GM21528 (cell line): ENCODE data around the gene GRIP2.
"Not testable (repeated sequence)": the region's sequence is repeated elsewhere in the genome, so short reads cannot be mapped to it uniquely, and the experiment has no call there.

ENCODE experiments used
- ATAC-seq: cut with Tn5 transposase; IDR thresholded peaks from one replicate; pipeline ENCODE4 v1.9.1; 2021; ENCODE audit warnings: mild to moderate bottlenecking, moderate library complexity; ENCODE audit not compliant: unreplicated experiment, low FRiP score

The GRIP2 gene

GRCh38 chr3:14522768-14523167, 17.4 kb downstream of the GRIP2 start:
- ATAC-seq: no peak

GRCh38 chr3:14522129-14522691, 17.9 kb downstream of the GRIP2 start:
- no peak for ATAC-seq

- ATAC-seq: no peak
Observed at GRCh38 chr3:14521611-14522010, 18.5 kb downstream of the GRIP2 start.

GRCh38 chr3:14520967-14521366, 19.2 kb downstream of the GRIP2 start:
- ATAC-seq: no peak

- ATAC-seq: no peak
Observed at GRCh38 chr3:14520149-14520548, 20.0 kb downstream of the GRIP2 start.

- no peak for ATAC-seq
Observed at GRCh38 chr3:14519406-14519805, 20.7 kb downstream of the GRIP2 start.

GRCh38 chr3:14518893-14519292, 21.2 kb downstream of the GRIP2 start:
- no peak for ATAC-seq

- ATAC-seq: no peak
Observed at GRCh38 chr3:14518432-14518802, 21.7 kb downstream of the GRIP2 start.

GRCh38 chr3:14517601-14518431, 22.3 kb downstream of the GRIP2 start:
- ATAC-seq: no peak

- no peak for ATAC-seq
Observed at GRCh38 chr3:14516738-14517345, 23.3 kb downstream of the GRIP2 start.

- not testable (repeated sequence) for ATAC-seq
Observed at GRCh38 chr3:14515526-14515925, 24.6 kb downstream of the GRIP2 start.

GRCh38 chr3:14514323-14514720, 25.8 kb downstream of the GRIP2 start:
- no peak for ATAC-seq

GRCh38 chr3:14513566-14514322, 26.4 kb downstream of the GRIP2 start:
- ATAC-seq: no peak

- ATAC-seq: no peak
Observed at GRCh38 chr3:14512942-14513327, 27.2 kb downstream of the GRIP2 start.

- ATAC-seq: no peak
Observed at GRCh38 chr3:14512281-14512941, 27.7 kb downstream of the GRIP2 start.

GRCh38 chr3:14511623-14512280, 28.4 kb downstream of the GRIP2 start:
- no peak for ATAC-seq

- no peak for ATAC-seq
Observed at GRCh38 chr3:14510838-14511622, 29.1 kb downstream of the GRIP2 start.

GRCh38 chr3:14509796-14510100, 30.4 kb downstream of the GRIP2 start:
- ATAC-seq: no peak

GRCh38 chr3:14508966-14509795, 31.0 kb downstream of the GRIP2 start:
- ATAC-seq: no peak
